HFF-Myc (cell line): ENCODE data around the gene KRTAP16-1.

Experiments used
- DNase-seq: peaks from one replicate; pipeline ENCODE4 v3.0.0-alpha.2; 2011; ENCODE audit warnings: low read depth; ENCODE audit errors: extremely low read depth
- H3K4me3 ChIP-seq: replicated peaks from 2 replicates; pipeline ENCODE4 v1.5.1; 2011; ENCODE audit warnings: low read depth, mild to moderate bottlenecking, control low read depth, low read length
- CTCF ChIP-seq: IDR thresholded peaks from 2 replicates; pipeline ENCODE4 v1.5.1; 2012; ENCODE audit warnings: mild to moderate bottlenecking, low read depth, low read length, control low read depth; ENCODE audit errors: missing control alignments

KRTAP16-1 gene

DNA sequence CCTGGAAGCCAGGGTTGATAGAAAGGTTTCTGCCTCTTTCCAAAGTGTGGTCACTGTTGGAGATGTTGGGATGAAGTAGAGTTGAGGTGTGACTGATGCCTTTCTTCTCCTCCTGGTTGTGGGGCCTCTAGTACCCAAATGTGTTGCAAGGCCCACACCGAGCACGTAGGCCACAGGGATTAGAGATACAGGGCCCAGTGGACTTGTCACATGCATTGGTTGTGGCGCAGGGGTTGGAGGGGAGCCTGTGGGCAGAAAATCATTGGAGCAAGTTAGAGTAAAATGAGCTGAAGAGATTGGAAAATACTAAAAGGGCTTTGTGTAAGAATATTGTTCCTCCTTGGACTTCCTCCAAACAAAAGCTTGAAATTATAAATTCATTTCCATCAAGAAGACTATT, 36.9 kb upstream of the KRTAP16-1 start:
- TF ChIP-seq CTCF = no peak
- no peak overlapping the region for H3K4me3 ChIP-seq
- DNase-seq = no peak

- no peak for TF ChIP-seq CTCF
- DNase-seq = no peak
- H3K4me3 ChIP-seq = no peak overlapping the region
Observed at GRCh38 chr17:41343029-41343428, 33.9 kb upstream of the KRTAP16-1 start.

DNA sequence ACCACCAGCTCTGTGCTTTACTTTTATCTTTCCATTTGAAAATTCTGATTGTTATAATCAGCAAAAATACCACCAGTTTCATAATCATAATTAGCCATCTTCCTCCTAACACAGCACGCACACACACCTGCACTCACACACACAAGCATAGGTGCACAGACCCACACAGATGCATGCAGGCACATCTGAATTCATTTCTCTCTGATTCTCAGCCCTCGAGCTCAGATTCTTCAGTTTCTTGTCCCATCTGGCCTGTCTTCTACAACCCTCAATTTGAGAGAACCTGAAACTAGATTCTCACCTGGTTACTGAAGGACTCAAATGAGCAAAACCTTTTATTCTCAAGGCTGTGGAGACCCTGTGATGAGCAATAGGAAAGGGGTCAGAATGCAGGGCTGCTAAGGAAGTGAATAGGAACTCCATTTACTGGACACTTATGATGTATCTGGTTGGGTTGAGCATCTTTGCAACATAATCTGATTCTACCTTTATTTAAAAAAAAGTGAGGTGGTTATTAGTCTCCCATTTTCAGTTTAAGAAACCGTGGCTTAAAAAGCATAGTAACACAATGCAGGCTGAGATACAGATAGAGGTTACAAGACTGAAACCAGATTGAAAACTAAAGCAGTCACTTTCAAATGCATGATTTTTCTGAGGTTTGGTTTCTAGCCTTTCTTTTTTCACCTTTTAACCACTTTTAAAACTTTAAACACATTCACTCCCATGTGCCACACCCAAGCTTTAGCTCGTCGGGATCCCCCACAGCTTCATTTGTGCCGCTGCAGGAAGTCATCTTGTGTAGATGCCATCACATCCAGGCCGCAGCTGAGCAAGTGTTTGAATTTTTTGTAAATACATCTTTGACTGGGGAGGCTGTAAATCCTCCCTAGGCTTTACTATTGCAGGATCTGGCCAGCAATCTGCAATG, 32.1 kb upstream of the KRTAP16-1 start:
- DNase-seq = no peak
- H3K4me3 ChIP-seq = no peak overlapping the region
- TF ChIP-seq CTCF = no peak

GRCh38 chr17:41340494-41340893, 31.4 kb upstream of the KRTAP16-1 start:
- no peak for DNase-seq
- no peak for TF ChIP-seq CTCF
- H3K4me3 ChIP-seq = no peak overlapping the region

- TF ChIP-seq CTCF = no peak
- no peak overlapping the region for H3K4me3 ChIP-seq
- no peak for DNase-seq
Observed at GRCh38 chr17:41339571-41340172, 30.6 kb upstream of the KRTAP16-1 start.

DNA sequence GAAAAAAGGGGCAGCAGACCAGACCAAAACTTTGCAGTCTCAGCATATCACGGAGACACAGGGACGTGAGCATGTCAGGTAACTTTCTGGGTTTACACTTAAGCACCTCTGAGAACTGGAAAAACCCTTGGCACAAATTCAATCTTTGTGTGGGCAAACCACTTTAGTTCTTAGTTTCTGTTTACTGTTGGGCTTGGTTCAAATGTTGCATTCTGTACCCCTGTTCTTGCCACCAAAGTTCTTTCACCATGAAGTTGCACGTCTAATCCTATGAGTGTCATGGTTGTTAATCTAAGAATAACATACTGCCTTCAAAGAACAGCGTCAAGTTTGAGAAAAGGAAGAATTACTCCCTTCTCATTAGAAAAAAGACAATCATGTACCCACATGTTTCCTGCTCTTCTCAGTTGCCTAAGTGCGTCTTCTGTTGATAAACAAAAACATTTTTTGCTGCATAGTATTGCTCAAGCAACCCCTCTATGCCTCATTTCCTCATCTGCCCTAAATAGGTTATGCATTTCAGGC, 29.9 kb upstream of the KRTAP16-1 start:
- TF ChIP-seq CTCF = no peak
- H3K4me3 ChIP-seq = no peak overlapping the region
- DNase-seq = no peak
